Astrocyte (in vitro differentiated cells and primary cell): ENCODE results near the gene PACSIN3. TPM values are rescaled to one million over a fixed set of nuclear protein-coding genes. Genes with fewer than 3 reads are reported as not detected.

Experiments
- DNase-seq: peaks from one replicate; pipeline ENCODE4 v3.0.0-alpha.2; 2010; ENCODE audit warnings: low read depth
- FAIRE-seq: peaks from 2 replicates; lab custom pipeline; 2011; peaks lifted over from hg19 to GRCh38; lab: Jason Lieb, UNC
- H2AFZ ChIP-seq: 2 replicates; pipeline ENCODE4 v1.6.0; 2012; ENCODE audit warnings: low read depth, low read length, inconsistent platforms
- H3K27ac ChIP-seq: 2 replicates; pipeline ENCODE4 v1.5.1; 2011; ENCODE audit warnings: low read depth, low read length, inconsistent platforms
- H3K27me3 ChIP-seq: 2 replicates; pipeline ENCODE4 v1.6.0; 2011; ENCODE audit warnings: low read length, inconsistent platforms; ENCODE audit not compliant: insufficient read depth
- H3K36me3 ChIP-seq: 2 replicates; pipeline ENCODE4 v1.5.1; 2011; ENCODE audit warnings: low read length, inconsistent platforms; ENCODE audit not compliant: insufficient read depth
- H3K4me1 ChIP-seq: 2 replicates; pipeline ENCODE4 v1.5.1; 2011; ENCODE audit warnings: low read length, inconsistent platforms; ENCODE audit not compliant: insufficient read depth
- H3K4me2 ChIP-seq: 2 replicates; pipeline ENCODE4 v1.6.0; 2012; ENCODE audit warnings: low read length, inconsistent platforms
- H3K4me3 ChIP-seq: 2 replicates; pipeline ENCODE4 v1.5.1; 2011; ENCODE audit warnings: low read depth, mild to moderate bottlenecking, low read length, inconsistent platforms; ENCODE audit not compliant: insufficient read depth
- H3K79me2 ChIP-seq: 2 replicates; pipeline ENCODE4 v1.6.0; 2012; ENCODE audit warnings: mild to moderate bottlenecking, low read length, inconsistent platforms; ENCODE audit not compliant: insufficient read depth
- H3K9ac ChIP-seq: 2 replicates; pipeline ENCODE4 v1.6.0; 2012; ENCODE audit warnings: mild to moderate bottlenecking, low read length, inconsistent platforms
- H3K9me3 ChIP-seq: 2 replicates; pipeline ENCODE4 v1.5.1; 2012; ENCODE audit warnings: low read depth, mild to moderate bottlenecking, low read length, inconsistent platforms; ENCODE audit not compliant: insufficient read depth
- H4K20me1 ChIP-seq: 2 replicates; pipeline ENCODE4 v1.6.0; 2012; ENCODE audit warnings: low read length, inconsistent platforms; ENCODE audit not compliant: insufficient read depth
- H3K27ac Mint-ChIP-seq: one replicate; pipeline ENCODE4 v1.8.0; 2021; ENCODE audit warnings: mild to moderate bottlenecking, mixed read lengths; ENCODE audit not compliant: unreplicated experiment
- H3K27me3 Mint-ChIP-seq: one replicate; pipeline ENCODE4 v1.8.0; 2021; ENCODE audit warnings: low read depth, mixed read lengths; ENCODE audit not compliant: unreplicated experiment
- H3K36me3 Mint-ChIP-seq: one replicate; pipeline ENCODE4 v1.8.0; 2021; ENCODE audit warnings: low read depth, mixed read lengths; ENCODE audit not compliant: unreplicated experiment
- H3K4me1 Mint-ChIP-seq: one replicate; pipeline ENCODE4 v1.8.0; 2021; ENCODE audit warnings: low read depth, mixed read lengths; ENCODE audit not compliant: unreplicated experiment
- H3K4me3 Mint-ChIP-seq: one replicate; pipeline ENCODE4 v1.8.0; 2021; ENCODE audit warnings: mild to moderate bottlenecking, moderate library complexity, mixed read lengths; ENCODE audit not compliant: unreplicated experiment
- H3K9me3 Mint-ChIP-seq: one replicate; pipeline ENCODE4 v1.8.0; 2021; ENCODE audit warnings: mild to moderate bottlenecking, mixed read lengths; ENCODE audit not compliant: unreplicated experiment
- EZH2 ChIP-seq: IDR thresholded peaks from 2 replicates; pipeline ENCODE4 v1.6.1; 2012; ENCODE audit warnings: mild to moderate bottlenecking, low read length, inconsistent platforms; ENCODE audit not compliant: insufficient read depth
- total RNA-seq: library from RNA; stranded (reverse); gene quantifications from 2 replicates; pipeline ENCODE4 v1.2.1, GENCODE V29; 2021
- TF ChIP-seq, protein P1 (sequence below): IDR thresholded peaks from 2 replicates; pipeline ENCODE4 v1.5.1; 2011; ENCODE audit warnings: low read depth, mild to moderate bottlenecking, inconsistent platforms, low read length, moderate library complexity; ENCODE audit not compliant: insufficient read depth

PACSIN3 gene
- total RNA-seq, 1 donor from 2014 or later: 35.6 TPM

DNA sequence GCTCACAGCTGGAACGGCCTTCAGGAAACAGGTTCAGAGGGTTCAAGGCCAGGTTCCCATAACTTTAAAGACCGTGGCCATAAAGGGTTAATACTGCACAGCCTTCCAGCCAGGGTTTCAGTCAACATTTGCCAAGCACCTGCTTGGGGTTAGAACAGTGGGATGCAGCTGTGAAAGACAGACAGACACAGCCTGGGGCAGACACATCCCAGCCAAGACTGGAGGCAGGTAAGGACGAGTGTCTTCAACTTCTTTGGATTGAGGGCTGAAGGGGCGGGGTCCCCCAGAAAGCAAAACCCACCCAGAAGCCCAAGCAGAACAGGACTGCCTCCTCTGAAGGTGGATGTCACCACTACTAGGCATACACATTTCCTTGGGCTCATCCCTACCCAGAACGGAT lies 23.8 kb downstream of the PACSIN3 start:
- Histone ChIP-seq H3K79me2 (peaks cover 9% of the 10 kb centered on the region), H4K20me1 (peaks cover 41% of the 10 kb centered on the region), H3K4me1 (no peaks in the 10 kb centered on the region), H3K4me2 (no peak overlapping the region), H3K9me3 (no peaks in the 10 kb centered on the region), H3K27ac (no peak overlapping the region), H3K27me3 (no peaks in the 10 kb centered on the region), H3K4me3 (no peak overlapping the region), H3K9ac (no peak overlapping the region), H2AFZ (no peak overlapping the region), H3K36me3 (peaks cover 19% of the 10 kb centered on the region)
- peaks cover 5% of the 10 kb centered on the region for H3K36me3 Mint-ChIP-seq
- TF ChIP-seq, protein P1, sequence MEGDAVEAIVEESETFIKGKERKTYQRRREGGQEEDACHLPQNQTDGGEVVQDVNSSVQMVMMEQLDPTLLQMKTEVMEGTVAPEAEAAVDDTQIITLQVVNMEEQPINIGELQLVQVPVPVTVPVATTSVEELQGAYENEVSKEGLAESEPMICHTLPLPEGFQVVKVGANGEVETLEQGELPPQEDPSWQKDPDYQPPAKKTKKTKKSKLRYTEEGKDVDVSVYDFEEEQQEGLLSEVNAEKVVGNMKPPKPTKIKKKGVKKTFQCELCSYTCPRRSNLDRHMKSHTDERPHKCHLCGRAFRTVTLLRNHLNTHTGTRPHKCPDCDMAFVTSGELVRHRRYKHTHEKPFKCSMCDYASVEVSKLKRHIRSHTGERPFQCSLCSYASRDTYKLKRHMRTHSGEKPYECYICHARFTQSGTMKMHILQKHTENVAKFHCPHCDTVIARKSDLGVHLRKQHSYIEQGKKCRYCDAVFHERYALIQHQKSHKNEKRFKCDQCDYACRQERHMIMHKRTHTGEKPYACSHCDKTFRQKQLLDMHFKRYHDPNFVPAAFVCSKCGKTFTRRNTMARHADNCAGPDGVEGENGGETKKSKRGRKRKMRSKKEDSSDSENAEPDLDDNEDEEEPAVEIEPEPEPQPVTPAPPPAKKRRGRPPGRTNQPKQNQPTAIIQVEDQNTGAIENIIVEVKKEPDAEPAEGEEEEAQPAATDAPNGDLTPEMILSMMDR: no peak
- TF ChIP-seq EZH2: no peak
- no peaks in the 10 kb centered on the region for H3K27me3 Mint-ChIP-seq
- no peaks in the 10 kb centered on the region for H3K4me1 Mint-ChIP-seq
- no peak for DNase-seq
- FAIRE-seq: no peak
- no peak overlapping the region for H3K27ac Mint-ChIP-seq
- no peaks in the 10 kb centered on the region for H3K9me3 Mint-ChIP-seq
- no peak overlapping the region for H3K4me3 Mint-ChIP-seq

GRCh38 chr11:47161890-47162289 lies 24.3 kb downstream of the PACSIN3 start:
- H4K20me1 ChIP-seq: peaks cover 36% of the 10 kb centered on the region
- no peak overlapping the region for H3K27ac Mint-ChIP-seq
- peaks cover 5% of the 10 kb centered on the region for H3K36me3 Mint-ChIP-seq

More at GRCh38 chr11:47161890-47162289, 24.3 kb downstream of the PACSIN3 start:
- peaks cover 4% of the 10 kb centered on the region for H3K79me2 ChIP-seq
- no peaks in the 10 kb centered on the region for H3K27me3 ChIP-seq
- no peak for DNase-seq
- no peak overlapping the region for H3K9ac ChIP-seq
- TF ChIP-seq EZH2: no peak
- TF ChIP-seq, protein P1: no peak
- H3K4me3 ChIP-seq: no peak overlapping the region
- no peaks in the 10 kb centered on the region for H3K9me3 Mint-ChIP-seq
- H3K27me3 Mint-ChIP-seq: no peaks in the 10 kb centered on the region
- no peak overlapping the region for H3K4me2 ChIP-seq
- no peak for FAIRE-seq
- no peaks in the 10 kb centered on the region for H3K4me1 Mint-ChIP-seq
- no peak overlapping the region for H3K27ac ChIP-seq
- peaks cover 13% of the 10 kb centered on the region for H3K36me3 ChIP-seq
- no peaks in the 10 kb centered on the region for H3K4me1 ChIP-seq
- no peak overlapping the region for H3K4me3 Mint-ChIP-seq
- no peak overlapping the region for H2AFZ ChIP-seq
- H3K9me3 ChIP-seq: no peaks in the 10 kb centered on the region
